ENCODE measurements around the gene ELP1.

ELP1 gene

DNA sequence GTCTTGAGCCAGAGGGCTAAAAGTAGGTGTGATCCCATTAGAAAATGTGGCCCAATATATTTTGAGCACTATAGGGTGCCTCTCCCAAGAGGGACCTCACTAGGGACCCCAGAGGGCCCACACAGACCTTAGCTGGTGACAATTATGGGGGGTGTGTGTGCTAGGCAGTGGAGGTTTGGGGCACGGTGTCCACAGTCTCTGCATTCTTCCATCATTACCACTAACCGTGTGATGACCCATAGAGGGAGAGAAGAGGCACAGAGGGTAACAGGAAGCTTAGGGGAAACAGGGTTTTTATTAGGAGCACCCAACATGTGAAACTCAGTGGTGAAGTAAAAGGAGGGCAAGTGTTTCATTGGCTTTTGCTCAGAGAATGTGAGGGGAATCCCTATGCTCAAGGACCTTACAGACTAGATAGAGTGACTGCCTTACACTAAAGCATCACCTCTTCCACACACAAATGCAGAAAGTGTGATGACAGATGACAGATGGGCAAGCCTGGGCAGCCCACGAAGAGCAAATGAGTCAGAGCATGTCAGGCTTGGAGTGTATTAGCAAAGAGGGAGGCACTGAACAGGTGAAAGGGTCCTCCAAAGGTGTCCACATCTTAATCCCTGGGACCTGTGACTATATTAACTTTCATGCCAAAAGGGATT lies 74.3 kb downstream of the ELP1 start:
- TF ChIP-seq RAD21 (IDR thresholded peaks at IDR 0.05; ENCODE audit: low read depth) (no peak), TAF1 (IDR thresholded peaks at IDR 0.05; ENCODE audit: low read depth) (no peak), EP300 (IDR thresholded peaks at IDR 0.05; ENCODE audit: borderline replicate concordance) (no peak), CREB1 (IDR thresholded peaks at IDR 0.05; ENCODE audit: low read depth) (no peak), ZBTB7A (IDR thresholded peaks at IDR 0.05; ENCODE audit: low read depth) (no peak), FOXM1 (IDR thresholded peaks at IDR 0.05; ENCODE audit: borderline replicate concordance, low read depth) (no peak), YY1 (IDR thresholded peaks at IDR 0.05; ENCODE audit: low read depth) (no peak), NFIC (IDR thresholded peaks at IDR 0.05) (no peak), CEBPB (IDR thresholded peaks at IDR 0.05) (no peak), TEAD4 (IDR thresholded peaks at IDR 0.05) (no peak), EGR1 (IDR thresholded peaks at IDR 0.05) (no peak), TCF12 (IDR thresholded peaks at IDR 0.05; ENCODE audit: low read depth) (no peak)
- TF ChIP-seq, protein P1, sequence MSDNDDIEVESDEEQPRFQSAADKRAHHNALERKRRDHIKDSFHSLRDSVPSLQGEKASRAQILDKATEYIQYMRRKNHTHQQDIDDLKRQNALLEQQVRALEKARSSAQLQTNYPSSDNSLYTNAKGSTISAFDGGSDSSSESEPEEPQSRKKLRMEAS (IDR thresholded peaks at IDR 0.05), result no peak
- TF ChIP-seq, protein P2, sequence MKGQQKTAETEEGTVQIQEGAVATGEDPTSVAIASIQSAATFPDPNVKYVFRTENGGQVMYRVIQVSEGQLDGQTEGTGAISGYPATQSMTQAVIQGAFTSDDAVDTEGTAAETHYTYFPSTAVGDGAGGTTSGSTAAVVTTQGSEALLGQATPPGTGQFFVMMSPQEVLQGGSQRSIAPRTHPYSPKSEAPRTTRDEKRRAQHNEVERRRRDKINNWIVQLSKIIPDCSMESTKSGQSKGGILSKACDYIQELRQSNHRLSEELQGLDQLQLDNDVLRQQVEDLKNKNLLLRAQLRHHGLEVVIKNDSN (IDR thresholded peaks at IDR 0.05), result no peak
- TF ChIP-seq, protein P3, sequence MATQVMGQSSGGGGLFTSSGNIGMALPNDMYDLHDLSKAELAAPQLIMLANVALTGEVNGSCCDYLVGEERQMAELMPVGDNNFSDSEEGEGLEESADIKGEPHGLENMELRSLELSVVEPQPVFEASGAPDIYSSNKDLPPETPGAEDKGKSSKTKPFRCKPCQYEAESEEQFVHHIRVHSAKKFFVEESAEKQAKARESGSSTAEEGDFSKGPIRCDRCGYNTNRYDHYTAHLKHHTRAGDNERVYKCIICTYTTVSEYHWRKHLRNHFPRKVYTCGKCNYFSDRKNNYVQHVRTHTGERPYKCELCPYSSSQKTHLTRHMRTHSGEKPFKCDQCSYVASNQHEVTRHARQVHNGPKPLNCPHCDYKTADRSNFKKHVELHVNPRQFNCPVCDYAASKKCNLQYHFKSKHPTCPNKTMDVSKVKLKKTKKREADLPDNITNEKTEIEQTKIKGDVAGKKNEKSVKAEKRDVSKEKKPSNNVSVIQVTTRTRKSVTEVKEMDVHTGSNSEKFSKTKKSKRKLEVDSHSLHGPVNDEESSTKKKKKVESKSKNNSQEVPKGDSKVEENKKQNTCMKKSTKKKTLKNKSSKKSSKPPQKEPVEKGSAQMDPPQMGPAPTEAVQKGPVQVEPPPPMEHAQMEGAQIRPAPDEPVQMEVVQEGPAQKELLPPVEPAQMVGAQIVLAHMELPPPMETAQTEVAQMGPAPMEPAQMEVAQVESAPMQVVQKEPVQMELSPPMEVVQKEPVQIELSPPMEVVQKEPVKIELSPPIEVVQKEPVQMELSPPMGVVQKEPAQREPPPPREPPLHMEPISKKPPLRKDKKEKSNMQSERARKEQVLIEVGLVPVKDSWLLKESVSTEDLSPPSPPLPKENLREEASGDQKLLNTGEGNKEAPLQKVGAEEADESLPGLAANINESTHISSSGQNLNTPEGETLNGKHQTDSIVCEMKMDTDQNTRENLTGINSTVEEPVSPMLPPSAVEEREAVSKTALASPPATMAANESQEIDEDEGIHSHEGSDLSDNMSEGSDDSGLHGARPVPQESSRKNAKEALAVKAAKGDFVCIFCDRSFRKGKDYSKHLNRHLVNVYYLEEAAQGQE (IDR thresholded peaks at IDR 0.05; ENCODE audit: low read depth), result no peak

DNA sequence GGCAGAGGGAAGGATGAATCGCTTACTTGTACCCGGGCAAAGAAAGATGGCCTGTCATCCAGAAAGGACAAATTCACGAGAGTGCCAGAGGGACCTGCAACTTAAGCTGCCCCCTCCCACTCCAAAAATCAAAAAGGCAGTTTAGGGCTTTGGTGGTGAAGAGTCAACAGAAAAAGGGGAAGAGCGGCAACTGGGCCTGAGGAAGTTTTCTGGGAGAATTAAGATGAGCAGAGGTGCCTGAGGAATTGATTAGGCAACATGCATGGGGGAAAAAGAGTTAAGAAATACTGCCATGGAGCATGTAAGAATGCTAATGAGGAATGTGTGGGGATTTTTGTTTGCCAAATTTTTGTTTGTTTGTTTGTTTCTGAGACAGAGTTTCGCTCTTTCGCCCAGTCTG lies 76.4 kb downstream of the ELP1 start:
- no peak for TF ChIP-seq ZBTB7A (IDR thresholded peaks at IDR 0.05; ENCODE audit: low read depth)
- no peak for TF ChIP-seq NFIC (IDR thresholded peaks at IDR 0.05)
- no peak for TF ChIP-seq YY1 (IDR thresholded peaks at IDR 0.05; ENCODE audit: low read depth)
- no peak for TF ChIP-seq FOXM1 (IDR thresholded peaks at IDR 0.05; ENCODE audit: borderline replicate concordance, low read depth)
- TF ChIP-seq RAD21 (IDR thresholded peaks at IDR 0.05; ENCODE audit: low read depth), result no peak
- no peak for TF ChIP-seq CREB1 (IDR thresholded peaks at IDR 0.05; ENCODE audit: low read depth)
- TF ChIP-seq, protein P1 (IDR thresholded peaks at IDR 0.05), result no peak
- TF ChIP-seq, protein P2 (IDR thresholded peaks at IDR 0.05), result no peak
- TF ChIP-seq TEAD4 (IDR thresholded peaks at IDR 0.05), result no peak
- TF ChIP-seq, protein P3 (IDR thresholded peaks at IDR 0.05; ENCODE audit: low read depth), result no peak
- TF ChIP-seq CEBPB (IDR thresholded peaks at IDR 0.05), result no peak
- no peak for TF ChIP-seq TCF12 (IDR thresholded peaks at IDR 0.05; ENCODE audit: low read depth)
- TF ChIP-seq EGR1 (IDR thresholded peaks at IDR 0.05), result no peak
- TF ChIP-seq TAF1 (IDR thresholded peaks at IDR 0.05; ENCODE audit: low read depth), result no peak

DNA sequence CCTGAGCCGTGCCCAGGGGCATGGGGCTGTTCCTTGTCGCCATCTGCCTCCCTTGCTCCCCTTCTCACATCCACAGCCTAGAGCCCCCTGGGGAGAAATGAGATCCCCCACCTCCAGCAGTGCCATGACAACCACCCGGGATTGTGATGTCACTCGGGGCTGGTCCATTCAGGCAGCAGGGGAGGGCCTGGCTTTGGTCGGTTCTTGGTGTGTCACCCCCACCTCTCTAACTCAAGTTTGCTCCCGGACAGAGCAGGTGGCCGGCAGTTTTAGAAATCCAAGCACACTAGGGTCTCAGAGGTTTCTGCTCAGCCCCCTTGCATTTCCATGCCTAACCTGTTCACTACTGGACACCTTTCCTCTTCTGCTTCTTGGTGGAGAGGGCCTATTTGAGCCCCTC lies 78.0 kb downstream of the ELP1 start, which contains the start of gene ACTL7B:
Gene ACTL7B (minus strand): TSS at position 99 of the 400 bp plus-strand sequence. CDS start 56 bp downstream, at position 43.
- TF ChIP-seq, protein P3 (IDR thresholded peaks at IDR 0.05; ENCODE audit: low read depth), result no peak

DNA sequence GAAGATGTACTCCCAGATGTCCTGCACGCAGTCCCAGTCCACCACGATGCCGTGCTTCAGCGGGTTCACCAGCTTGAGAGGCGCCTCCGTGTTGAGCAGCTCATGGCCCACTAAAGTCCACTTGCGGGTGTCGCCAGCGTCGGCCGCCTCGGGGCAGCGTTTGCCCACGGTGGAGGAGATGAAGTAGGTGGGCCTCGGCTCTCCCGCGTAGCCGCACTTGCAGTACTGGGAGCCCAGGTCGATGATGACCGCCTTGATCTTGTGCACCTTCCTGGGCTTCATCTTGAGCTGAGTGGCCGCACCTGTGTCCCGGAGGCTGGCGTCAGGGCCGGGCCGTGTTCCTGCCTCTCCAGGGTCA lies 78.4 kb downstream of the ELP1 start:
- TF ChIP-seq NFIC (IDR thresholded peaks at IDR 0.05), result no peak
- TF ChIP-seq TCF12 (IDR thresholded peaks at IDR 0.05; ENCODE audit: low read depth), result no peak
